ENCODE results near the gene RPL10. TPM values are rescaled to one million over a fixed set of nuclear protein-coding genes. Genes with fewer than 3 reads are reported as not detected.

RPL10 gene
- total RNA-seq, 2 donors from 2014 or later: 1,953 to 2,194 TPM

DNA sequence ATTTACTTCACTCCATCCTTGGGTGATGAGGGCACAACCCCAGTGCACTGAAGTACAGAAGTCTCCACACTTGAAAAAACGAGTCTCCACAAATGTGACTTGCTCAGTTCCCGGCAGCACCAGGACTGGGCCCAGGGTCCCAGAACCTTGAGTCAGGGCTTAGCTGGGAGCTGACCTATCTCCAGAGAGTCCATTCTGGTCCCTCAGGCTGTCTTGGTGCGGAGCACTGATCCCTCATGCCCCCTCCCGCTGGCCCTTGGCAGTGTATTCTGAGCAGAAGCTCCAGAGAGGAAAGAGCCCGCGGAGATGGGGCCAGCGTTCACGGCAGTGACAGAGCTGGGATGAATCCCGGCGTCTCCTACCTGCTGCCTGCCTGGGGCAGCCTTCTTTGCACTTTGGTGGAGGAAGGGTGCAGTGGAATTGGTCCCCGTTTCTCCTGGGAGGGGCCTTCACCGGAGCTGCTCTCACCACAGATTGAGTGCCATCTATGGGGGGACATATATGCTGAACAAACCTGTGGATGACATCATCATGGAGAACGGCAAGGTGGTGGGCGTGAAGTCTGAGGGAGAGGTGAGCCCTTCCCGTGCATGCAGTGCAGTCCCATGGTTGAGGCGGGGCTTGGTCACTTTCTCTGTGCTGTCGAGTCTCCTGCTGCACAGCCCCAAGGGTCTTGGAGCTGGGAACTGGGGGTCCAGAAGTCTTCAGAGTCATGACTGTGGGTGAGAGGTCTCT, 42.6 kb downstream of the RPL10 start:
- DNase-seq (ENCODE audit: low spot score) (no peak), ATAC-seq (no peak)
- peaks cover 10 to 13% of the 10 kb centered on the region in 2 donors for H3K4me1 Mint-ChIP-seq (ENCODE audit: low read depth in 2 of 2)
- H3K27me3 Mint-ChIP-seq: peaks cover 0 to 3% of the 10 kb centered on the region in 2 donors
- no peaks in the 10 kb centered on the region for H3K9me3 Mint-ChIP-seq
- H3K36me3 Mint-ChIP-seq: no peaks in the 10 kb centered on the region
- H3K4me3 Mint-ChIP-seq: no peak overlapping the region
- no peak overlapping the region for H3K27ac Mint-ChIP-seq

DNA sequence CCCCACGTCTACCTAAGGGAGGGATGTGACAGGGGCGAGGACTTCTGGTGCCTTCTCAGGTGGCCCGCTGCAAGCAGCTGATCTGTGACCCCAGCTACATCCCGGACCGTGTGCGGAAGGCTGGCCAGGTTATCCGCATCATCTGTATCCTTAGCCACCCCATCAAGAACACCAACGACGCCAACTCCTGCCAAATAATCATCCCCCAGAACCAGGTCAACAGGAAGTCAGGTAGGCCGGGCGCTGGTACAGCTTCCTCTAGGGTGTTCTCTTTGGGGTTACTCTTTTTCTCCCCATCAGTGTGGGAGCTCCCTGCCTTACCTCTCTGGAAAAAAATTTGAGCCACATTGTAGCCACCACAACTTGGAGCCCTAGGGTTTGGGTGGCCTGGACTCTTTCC, 43.4 kb downstream of the RPL10 start:
- DNase-seq (ENCODE audit: low spot score) (no peak), ATAC-seq (no peak)
- no peaks in the 10 kb centered on the region for H3K9me3 Mint-ChIP-seq
- H3K27me3 Mint-ChIP-seq: peaks cover 0 to 3% of the 10 kb centered on the region in 2 donors
- peaks cover 7 to 11% of the 10 kb centered on the region in 2 donors for H3K4me1 Mint-ChIP-seq (ENCODE audit: low read depth in 2 of 2)
- no peak overlapping the region for H3K27ac Mint-ChIP-seq
- H3K36me3 Mint-ChIP-seq: no peaks in the 10 kb centered on the region
- H3K4me3 Mint-ChIP-seq: no peak overlapping the region

DNA sequence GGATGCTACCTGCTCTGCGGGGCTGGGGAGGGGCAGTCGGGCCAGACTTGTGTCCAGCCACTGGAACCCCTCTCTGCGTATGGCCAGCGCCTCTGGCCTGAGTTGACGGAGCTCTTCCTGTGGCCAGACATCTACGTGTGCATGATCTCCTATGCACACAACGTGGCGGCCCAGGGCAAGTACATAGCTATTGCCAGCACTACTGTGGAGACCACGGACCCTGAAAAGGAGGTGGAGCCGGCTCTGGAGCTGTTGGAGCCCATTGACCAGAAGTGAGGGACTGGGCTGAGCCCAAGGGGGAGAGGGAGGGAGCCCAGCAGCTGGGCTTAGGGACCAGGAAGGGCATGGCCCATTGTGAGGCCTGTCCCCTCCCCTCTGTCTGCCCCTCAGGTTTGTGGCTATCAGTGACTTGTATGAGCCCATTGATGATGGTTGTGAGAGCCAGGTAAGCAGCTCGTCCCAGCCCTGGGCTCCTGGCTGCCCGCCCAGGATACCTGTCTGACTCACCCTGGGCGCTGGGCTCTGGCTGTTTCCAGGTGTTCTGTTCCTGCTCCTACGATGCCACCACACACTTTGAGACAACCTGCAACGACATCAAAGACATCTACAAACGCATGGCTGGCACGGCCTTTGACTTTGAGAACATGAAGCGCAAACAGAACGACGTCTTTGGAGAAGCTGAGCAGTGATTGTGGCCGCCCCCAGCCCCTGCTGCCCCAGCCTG, 44.0 kb downstream of the RPL10 start:
- H3K9me3 Mint-ChIP-seq: no peaks in the 10 kb centered on the region
- peaks cover 0 to 3% of the 10 kb centered on the region in 2 donors for H3K27me3 Mint-ChIP-seq
- H3K4me1 Mint-ChIP-seq (ENCODE audit: low read depth in 2 of 2): peaks cover 7 to 17% of the 10 kb centered on the region in 2 donors
- H3K4me3 Mint-ChIP-seq: no peak overlapping the region
- no peak for DNase-seq (ENCODE audit: low spot score)
- no peaks in the 10 kb centered on the region for H3K36me3 Mint-ChIP-seq
- no peak overlapping the region for H3K27ac Mint-ChIP-seq
- no peak for ATAC-seq

DNA sequence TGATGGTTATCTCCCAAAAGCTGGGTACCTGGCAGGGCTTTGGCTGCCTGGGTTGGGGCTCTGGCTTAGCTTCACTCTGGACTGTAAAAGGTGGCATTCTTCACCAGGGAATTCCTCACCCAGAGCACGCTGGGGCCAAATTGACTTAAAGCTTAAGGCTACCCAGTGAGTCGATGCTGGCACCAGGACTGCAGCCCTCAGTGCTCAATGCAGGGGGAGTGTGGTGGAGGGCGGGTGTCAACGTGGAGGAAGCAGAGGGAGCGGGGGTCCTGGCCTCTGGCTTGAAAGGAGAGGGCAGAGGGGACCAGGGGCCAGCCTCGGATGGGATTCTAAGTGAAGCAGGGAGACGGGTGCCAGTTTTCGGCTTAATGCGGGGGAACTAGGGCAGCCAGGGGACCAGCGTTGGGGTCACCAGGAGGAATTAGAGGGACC, 45.3 kb downstream of the RPL10 start:
- no peaks in the 10 kb centered on the region for H3K9me3 Mint-ChIP-seq
- peaks cover 0 to 15% of the 10 kb centered on the region in 2 donors for H3K4me1 Mint-ChIP-seq (ENCODE audit: low read depth in 2 of 2)
- no peak for ATAC-seq
- peak overlapping the region; percentile 71 for H3K4me3 Mint-ChIP-seq
- no peaks in the 10 kb centered on the region for H3K27me3 Mint-ChIP-seq
- H3K36me3 Mint-ChIP-seq: no peaks in the 10 kb centered on the region
- H3K27ac Mint-ChIP-seq: peak overlapping the region; percentile 43 to 48
- DNase-seq (ENCODE audit: low spot score): no peak

DNA sequence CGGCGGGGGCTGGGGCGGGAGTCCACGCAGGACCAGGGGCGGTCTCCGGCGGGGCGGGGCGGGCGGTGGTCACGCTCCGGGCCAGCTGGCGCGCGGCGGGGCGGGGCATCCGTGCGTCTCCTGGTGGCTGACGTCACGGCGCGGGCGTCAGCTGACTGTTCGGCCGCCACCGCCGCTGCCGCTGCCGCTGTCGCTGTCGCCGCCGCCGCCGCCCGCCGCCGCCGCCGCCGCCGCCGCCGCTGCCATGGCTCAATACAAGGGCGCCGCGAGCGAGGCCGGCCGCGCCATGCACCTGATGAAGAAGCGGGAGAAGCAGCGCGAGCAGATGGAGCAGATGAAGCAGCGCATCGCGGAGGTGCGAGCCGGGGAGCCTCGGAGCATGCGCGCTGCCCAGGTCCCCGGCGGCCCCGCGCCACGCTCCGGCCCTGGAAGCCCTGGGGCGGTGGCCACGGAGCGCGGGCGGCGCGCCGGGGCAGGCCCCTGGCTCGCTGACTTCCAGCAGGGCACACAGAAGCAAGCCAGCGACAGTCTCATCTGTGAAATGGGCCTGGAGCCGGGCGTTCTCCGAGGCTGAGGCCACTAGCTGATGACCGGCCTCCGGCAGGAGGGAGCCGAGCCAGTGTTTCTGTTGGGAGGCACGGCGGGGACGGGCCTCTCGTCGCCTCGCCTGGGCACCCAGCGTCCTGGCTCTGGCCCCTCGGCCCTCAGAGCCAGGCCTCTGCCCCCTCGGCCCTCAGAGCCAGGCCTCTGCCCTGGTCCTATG, 46.0 kb downstream of the RPL10 start, which contains the start of gene FAM50A:
FAM50A (plus strand) TSS at position 150 of the 763 bp plus-strand sequence; CDS start at position 245, 95 bp downstream.
- peak within 1 kb of the TSS; percentile 43 to 48 for H3K27ac Mint-ChIP-seq
- peaks cover 0 to 15% of the 10 kb centered on the region in 2 donors for H3K4me1 Mint-ChIP-seq (ENCODE audit: low read depth in 2 of 2)
- DNase-seq (ENCODE audit: low spot score) (peak; percentile 84), ATAC-seq (peak; percentile 93 to 94)
- H3K27me3 Mint-ChIP-seq: no peaks in the 10 kb centered on the region
- H3K36me3 Mint-ChIP-seq: no peaks in the 10 kb centered on the region
- H3K9me3 Mint-ChIP-seq: no peaks in the 10 kb centered on the region
- H3K4me3 Mint-ChIP-seq: peak within 1 kb of the TSS; percentile 71

DNA sequence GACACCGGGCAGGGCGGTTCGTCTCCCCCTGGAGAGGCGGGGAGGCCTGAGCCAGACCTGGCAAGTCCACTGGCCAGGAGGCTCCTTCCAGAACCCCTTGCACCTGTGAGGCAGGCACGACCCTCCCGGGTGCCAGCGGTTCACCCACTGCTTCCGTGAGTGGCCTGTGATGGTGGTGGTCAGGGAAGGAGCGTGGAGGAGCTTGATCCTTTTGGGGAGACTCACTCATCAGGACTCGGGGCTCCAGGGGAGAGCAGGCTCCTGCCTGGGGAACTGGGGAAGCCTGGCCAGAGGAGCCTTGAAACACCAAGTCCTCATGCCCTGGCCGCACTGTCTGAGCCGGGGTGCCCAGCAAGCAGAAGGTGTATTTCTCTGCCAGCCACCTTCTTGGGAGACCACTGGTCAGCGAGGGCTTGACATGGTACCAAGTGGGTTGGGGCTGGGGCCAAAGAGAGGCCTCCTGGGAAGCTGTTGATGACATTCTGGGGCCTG, 46.6 kb downstream of the RPL10 start:
- Mint-ChIP-seq H3K4me3 (no peak overlapping the region), H3K27ac (no peak overlapping the region), H3K36me3 (no peaks in the 10 kb centered on the region), H3K9me3 (no peaks in the 10 kb centered on the region), H3K27me3 (no peaks in the 10 kb centered on the region), H3K4me1 (ENCODE audit: low read depth in 2 of 2) (peaks cover 0 to 15% of the 10 kb centered on the region in 2 donors)
- no peak for DNase-seq (ENCODE audit: low spot score)
- ATAC-seq: no peak

DNA sequence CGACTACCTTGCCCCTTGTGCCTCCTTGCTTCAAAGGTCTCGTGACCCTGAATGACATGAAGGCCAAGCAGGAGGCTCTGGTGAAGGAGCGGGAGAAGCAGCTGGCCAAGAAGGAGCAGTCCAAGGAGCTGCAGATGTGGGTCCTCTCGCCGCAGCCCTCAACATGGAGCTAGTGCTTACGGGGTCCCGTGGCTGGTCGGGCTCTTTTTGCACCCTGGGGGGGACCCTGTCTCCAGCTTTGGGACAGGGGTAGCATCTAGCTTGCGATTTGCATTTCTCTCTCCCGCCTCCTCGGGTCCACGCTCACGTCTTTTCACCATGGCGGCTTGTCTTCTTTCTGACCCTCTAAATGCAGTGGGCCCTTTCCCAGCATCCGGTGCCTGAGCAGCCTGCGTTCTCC, 47.6 kb downstream of the RPL10 start:
- H3K27me3 Mint-ChIP-seq: no peaks in the 10 kb centered on the region
- no peaks in the 10 kb centered on the region for H3K9me3 Mint-ChIP-seq
- H3K36me3 Mint-ChIP-seq: no peaks in the 10 kb centered on the region
- peaks cover 0 to 15% of the 10 kb centered on the region in 2 donors for H3K4me1 Mint-ChIP-seq (ENCODE audit: low read depth in 2 of 2)
- ATAC-seq: no peak
- no peak for DNase-seq (ENCODE audit: low spot score)
- no peak overlapping the region for H3K4me3 Mint-ChIP-seq
- H3K27ac Mint-ChIP-seq: no peak overlapping the region

DNA sequence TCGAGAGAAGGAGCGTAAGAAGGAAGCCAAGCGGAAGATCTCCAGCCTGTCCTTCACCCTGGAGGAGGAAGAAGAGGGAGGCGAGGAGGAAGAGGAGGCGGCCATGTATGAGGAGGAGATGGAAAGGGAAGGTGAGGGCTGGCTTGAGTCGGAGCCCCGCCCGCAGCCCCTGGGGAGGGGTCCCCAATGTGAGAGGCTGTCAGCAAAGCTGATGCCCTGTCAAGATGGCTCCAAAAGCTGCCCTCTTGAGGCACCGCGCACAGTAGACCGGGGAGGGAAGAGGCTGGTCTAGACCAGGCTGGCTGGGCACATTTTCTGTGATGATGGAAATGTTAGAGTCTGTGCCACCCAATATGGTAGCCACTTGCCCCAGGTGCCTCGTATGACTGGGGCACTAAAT, 48.3 kb downstream of the RPL10 start:
- DNase-seq (ENCODE audit: low spot score): no peak
- no peak for ATAC-seq
- no peak overlapping the region for H3K27ac Mint-ChIP-seq
- H3K36me3 Mint-ChIP-seq: no peaks in the 10 kb centered on the region
- no peaks in the 10 kb centered on the region for H3K9me3 Mint-ChIP-seq
- peaks cover 0 to 15% of the 10 kb centered on the region in 2 donors for H3K4me1 Mint-ChIP-seq (ENCODE audit: low read depth in 2 of 2)
- no peaks in the 10 kb centered on the region for H3K27me3 Mint-ChIP-seq
- no peak overlapping the region for H3K4me3 Mint-ChIP-seq

DNA sequence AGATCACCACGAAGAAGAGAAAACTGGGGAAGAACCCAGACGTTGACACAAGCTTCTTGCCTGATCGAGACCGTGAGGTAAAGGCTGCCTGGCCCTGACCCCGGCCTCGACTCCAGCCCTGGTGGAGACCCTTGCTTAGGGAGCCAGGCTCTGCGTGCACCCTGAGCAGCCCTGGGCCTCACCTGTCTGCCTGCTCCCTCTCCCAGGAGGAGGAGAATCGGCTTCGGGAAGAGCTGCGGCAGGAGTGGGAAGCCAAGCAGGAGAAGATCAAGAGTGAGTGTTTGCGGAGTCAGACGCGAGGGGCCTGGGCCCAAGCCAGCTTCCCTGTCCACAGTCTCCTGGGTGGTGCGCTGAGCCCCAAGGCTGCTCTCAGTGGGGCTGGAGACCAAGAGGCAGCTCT, 50.3 kb downstream of the RPL10 start:
- Mint-ChIP-seq H3K4me1 (ENCODE audit: low read depth in 2 of 2) (peaks cover 0 to 14% of the 10 kb centered on the region in 2 donors), H3K9me3 (no peaks in the 10 kb centered on the region), H3K27me3 (no peaks in the 10 kb centered on the region), H3K4me3 (no peak overlapping the region), H3K36me3 (no peaks in the 10 kb centered on the region), H3K27ac (no peak overlapping the region)
- ATAC-seq: no peak
- no peak for DNase-seq (ENCODE audit: low spot score)

DNA sequence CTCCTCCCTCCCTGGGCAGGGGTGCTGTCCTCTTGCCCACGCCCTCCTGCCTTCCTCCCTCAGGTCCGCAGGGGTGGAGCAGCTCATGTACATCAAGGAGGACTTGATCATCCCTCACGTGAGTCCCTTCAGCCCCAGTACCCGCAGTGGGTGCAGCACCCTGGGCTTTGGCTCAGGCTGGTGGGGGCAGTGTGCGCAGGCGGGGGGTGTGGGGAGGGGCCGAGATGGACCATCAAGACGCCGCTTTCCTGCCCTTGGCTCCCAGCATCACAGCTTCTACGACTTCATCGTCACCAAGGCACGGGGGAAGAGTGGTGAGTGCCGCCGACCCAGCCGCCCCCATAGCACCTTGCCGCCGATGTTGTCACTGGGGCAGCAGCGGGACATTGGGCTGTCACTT, 51.4 kb downstream of the RPL10 start:
- Mint-ChIP-seq H3K4me1 (ENCODE audit: low read depth in 2 of 2) (peaks cover 0 to 13% of the 10 kb centered on the region in 2 donors), H3K27ac (no peak overlapping the region), H3K9me3 (no peaks in the 10 kb centered on the region), H3K36me3 (no peaks in the 10 kb centered on the region), H3K4me3 (no peak overlapping the region), H3K27me3 (no peaks in the 10 kb centered on the region)
- ATAC-seq (no peak), DNase-seq (ENCODE audit: low spot score) (no peak)

DNA sequence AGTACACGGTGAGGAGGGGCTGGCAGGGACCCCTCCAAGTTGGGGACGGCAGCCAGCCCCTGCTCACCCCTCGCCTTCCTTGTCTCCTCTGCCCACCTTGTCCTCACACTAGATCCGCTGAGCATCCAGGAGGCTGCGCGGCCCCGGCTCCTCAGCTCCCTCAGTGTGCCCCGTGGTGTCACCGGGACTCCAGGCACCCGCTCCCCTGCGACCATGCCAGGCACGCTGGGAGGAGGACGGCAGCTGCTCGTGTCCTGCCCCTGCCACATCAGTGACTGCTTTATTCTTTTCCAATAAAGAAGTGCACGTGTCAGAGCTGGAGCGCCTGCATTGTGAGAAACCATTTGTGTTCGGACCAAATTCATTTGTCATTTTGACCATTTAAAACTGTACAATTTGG, 52.1 kb downstream of the RPL10 start:
- DNase-seq (ENCODE audit: low spot score) (no peak), ATAC-seq (no peak)

More for the DNA sequence above, 52.1 kb downstream of the RPL10 start:
- H3K27me3 Mint-ChIP-seq: no peaks in the 10 kb centered on the region
- H3K4me1 Mint-ChIP-seq (ENCODE audit: low read depth in 2 of 2): peaks cover 0 to 13% of the 10 kb centered on the region in 2 donors
- H3K9me3 Mint-ChIP-seq: no peaks in the 10 kb centered on the region
- no peak overlapping the region for H3K4me3 Mint-ChIP-seq
- H3K27ac Mint-ChIP-seq: no peak overlapping the region
- H3K36me3 Mint-ChIP-seq: no peaks in the 10 kb centered on the region

All from natural killer cell treated with Interleukin-12 subunit alpha and Interleukin-12 subunit beta and Interleukin-15 and Interleukin-18, amount 100 ng/mL, for 72 hours (primary cell).